HepG2 (cell line): ENCODE measurements around the gene UBE2R2. TPM values are rescaled to one million over a fixed set of nuclear protein-coding genes. Genes with fewer than 3 reads are reported as not detected.

Source experiments
- ATAC-seq: fragments of 200-7000 bp; cut with Tn5 transposase; 3 replicates; pipeline ENCODE4 v1.9.1; 2020; ENCODE audit warnings: mild to moderate bottlenecking, moderate library complexity
- BruUV-seq: library from RNA; stranded (reverse); fragments of 400-500 nt; replicated peaks from 2 replicates; lab custom pipeline; 2021; lab: Mats Ljungman, UMichigan
- CTCF ChIA-PET: fragments of 300-600 bp; formaldehyde crosslinking; extraction: SDS; loops from one replicate; lab custom pipeline; 2021; ENCODE audit warnings: low total read pairs, inconsistent platforms, low intra/inter-chr PET ratio; lab: Yijun Ruan, JAX
- POLR2A ChIA-PET: fragments of 350-600 bp; sonication (Branson Sonifier 250); formaldehyde crosslinking; loops from one replicate; lab custom pipeline; 2020; ENCODE audit warnings: antibody characterized with exemption, inconsistent platforms; lab: Yijun Ruan, JAX
- DNase-seq: peaks from one replicate; pipeline ENCODE4 v3.0.0-alpha.2; 2015; ENCODE audit warnings: low spot score
- FAIRE-seq: peaks from 3 replicates; lab custom pipeline; 2011; peaks lifted over from hg19 to GRCh38; lab: Jason Lieb, UNC
- H2AFZ ChIP-seq: one replicate; pipeline ENCODE4 v1.6.1; 2011; ENCODE audit warnings: low read length, inconsistent platforms
- H3K27ac ChIP-seq: fragments of 300-600 bp; 3 replicates; pipeline ENCODE4 v1.8.0; 2011; ENCODE audit warnings: mixed run types, mild to moderate bottlenecking, mixed read lengths, low read length, inconsistent platforms; ENCODE audit not compliant: insufficient read depth; ENCODE audit errors: extremely low read length
- H3K27me3 ChIP-seq, 2 experiments: fragments of 200-600 bp in 1 of 2; 2 replicates in 1 of 2; 3 replicates in 1 of 2; pipeline versions ENCODE4 v1.6.0 to v1.8.0; 2011; ENCODE audit warnings: low read length in 2 of 2, mild to moderate bottlenecking in 2 of 2, moderate library complexity in 2 of 2, inconsistent platforms in 1 of 2; ENCODE audit not compliant: insufficient read depth in 2 of 2, control insufficient read depth in 1 of 2
- H3K36me3 ChIP-seq, 2 experiments: fragments of 200-600 bp in 1 of 2; replicated peaks in 1 of 2; 2 replicates in 1 of 2; 3 replicates in 1 of 2; pipeline versions ENCODE4 v1.5.1 to v1.8.0; 2011; ENCODE audit warnings: low read length in 2 of 2, inconsistent platforms in 1 of 2; ENCODE audit not compliant: insufficient read depth in 2 of 2, control insufficient read depth in 1 of 2
- H3K4me1 ChIP-seq: 2 replicates; pipeline ENCODE4 v1.5.1; 2012; ENCODE audit warnings: low read length, inconsistent platforms; ENCODE audit not compliant: insufficient read depth
- H3K4me2 ChIP-seq: 2 replicates; pipeline ENCODE4 v1.6.0; 2011; ENCODE audit warnings: low read depth, low read length, inconsistent platforms
- H3K4me3 ChIP-seq, 3 experiments: fragments of 200-600 bp in 1 of 3; sonication (generic), shearing (Covaris generic) in 1 of 3; replicated peaks in 1 of 3; 2 replicates each; pipeline ENCODE4 v1.5.1; 2011 to 2016; ENCODE audit warnings: low read length in 3 of 3, inconsistent platforms in 2 of 3, low read depth in 2 of 3, mild to moderate bottlenecking in 2 of 3, control low read depth in 1 of 3, mixed read lengths in 1 of 3; ENCODE audit not compliant: insufficient read depth in 1 of 3
- H3K79me2 ChIP-seq: one replicate; pipeline ENCODE4 v1.6.1; 2011; ENCODE audit warnings: low read length, inconsistent platforms; ENCODE audit not compliant: insufficient read depth
- H3K9ac ChIP-seq: 2 replicates; pipeline ENCODE4 v1.6.0; 2011; ENCODE audit warnings: mild to moderate bottlenecking, low read depth, low read length, inconsistent platforms; ENCODE audit not compliant: insufficient read depth
- H3K9me3 ChIP-seq: 2 replicates; pipeline ENCODE4 v1.5.1; 2012; ENCODE audit warnings: mild to moderate bottlenecking, low read length
- H4K20me1 ChIP-seq: 2 replicates; pipeline ENCODE4 v1.6.0; 2011; ENCODE audit warnings: inconsistent platforms, mild to moderate bottlenecking, low read length, moderate library complexity; ENCODE audit not compliant: insufficient read depth
- ATM ChIP-seq: fragments of 450-650 bp; IDR thresholded peaks from 2 replicates; pipeline ENCODE4 v1.7.1; 2017; ENCODE audit warnings: mild to moderate bottlenecking, borderline replicate concordance
- CREM ChIP-seq, 2 experiments: sonication (generic) in 1 of 2; formaldehyde crosslinking in 1 of 2; IDR thresholded peaks; 2 replicates each; pipeline versions ENCODE4 v1.4.0 to v1.6.1; 2016 to 2020; ENCODE audit warnings: antibody characterized with exemption in 1 of 2, mild to moderate bottlenecking in 1 of 2, missing genetic modification reagents in 1 of 2
- MTA3 ChIP-seq: sonication (generic); formaldehyde crosslinking; IDR thresholded peaks from 2 replicates; pipeline ENCODE4 v1.4.0; 2020; ENCODE audit warnings: missing genetic modification reagents
- MTF2 ChIP-seq: sonication (generic); formaldehyde crosslinking; IDR thresholded peaks from 2 replicates; pipeline ENCODE4 v1.5.0; 2020; ENCODE audit warnings: missing genetic modification reagents, borderline replicate concordance
- PHF5A ChIP-seq: IDR thresholded peaks from one replicate; pipeline ENCODE4 v1.6.1; 2018; ENCODE audit warnings: low read depth, missing genetic modification reagents; ENCODE audit not compliant: unreplicated experiment
- PRMT3 ChIP-seq: sonication (generic); formaldehyde crosslinking; IDR thresholded peaks from 2 replicates; pipeline ENCODE4 v1.8.1; 2022; ENCODE audit warnings: low read depth, mild to moderate bottlenecking, moderate library complexity, missing genetic modification reagents, borderline replicate concordance
- SP1 ChIP-seq, 2 experiments: fragments of 450-650 bp in 1 of 2; sonication (generic) in 1 of 2; formaldehyde crosslinking in 1 of 2; IDR thresholded peaks; 2 replicates each; pipeline versions ENCODE4 v1.4.0 to v1.6.1; 2016 to 2020; ENCODE audit warnings: missing genetic modification reagents in 1 of 2
- TBX2 ChIP-seq: sonication (generic); formaldehyde crosslinking; IDR thresholded peaks from 2 replicates; pipeline ENCODE4 v1.5.0; 2020; ENCODE audit warnings: missing genetic modification reagents, mild to moderate bottlenecking, borderline replicate concordance
- ZFP91 ChIP-seq: sonication (generic); formaldehyde crosslinking; IDR thresholded peaks from 2 replicates; pipeline ENCODE4 v1.9.0; 2022; ENCODE audit warnings: missing genetic modification reagents, mild to moderate bottlenecking, borderline replicate concordance
- ZMYM2 ChIP-seq: sonication (generic); formaldehyde crosslinking; IDR thresholded peaks from 2 replicates; pipeline ENCODE4 v1.8.0; 2022; ENCODE audit warnings: mild to moderate bottlenecking, missing genetic modification reagents
- ZNF275 ChIP-seq: sonication (generic); formaldehyde crosslinking; IDR thresholded peaks from 2 replicates; pipeline ENCODE4 v1.8.0; 2022; ENCODE audit warnings: missing genetic modification reagents, mild to moderate bottlenecking, inconsistent platforms, borderline replicate concordance
- ZNF335 ChIP-seq: sonication (generic); formaldehyde crosslinking; IDR thresholded peaks from 2 replicates; pipeline ENCODE4 v1.4.0; 2020; ENCODE audit warnings: missing genetic modification reagents
- ZNF446 ChIP-seq: sonication (generic); formaldehyde crosslinking; IDR thresholded peaks from 2 replicates; pipeline ENCODE4 v1.5.0; 2020; ENCODE audit warnings: mild to moderate bottlenecking, missing genetic modification reagents
- ZNF556 ChIP-seq: sonication (generic); formaldehyde crosslinking; IDR thresholded peaks from 2 replicates; pipeline ENCODE4 v1.4.0; 2020; ENCODE audit warnings: mild to moderate bottlenecking, missing genetic modification reagents, borderline replicate concordance
- ZNF7 ChIP-seq: IDR thresholded peaks from 2 replicates; pipeline ENCODE4 v1.6.1; 2016; ENCODE audit warnings: missing biosample characterization, missing genetic modification reagents
- ZNF788 ChIP-seq: sonication (generic); formaldehyde crosslinking; IDR thresholded peaks from 2 replicates; pipeline ENCODE4 v1.5.0; 2020; ENCODE audit warnings: mild to moderate bottlenecking, missing genetic modification reagents, borderline replicate concordance
- WGBS: methylation state at CpG from one replicate; pipeline ENCODE4 v1.1.6; 2017; ENCODE audit warnings: low lambda C conversion rate; 5-methylcytosine and 5-hydroxymethylcytosine counted together
- in situ Hi-C: cut with HindIII; loops from 2 replicates; pipeline ENCODE4 v1.10.0; 2017; ENCODE audit warnings: low pct_unique_long_range_greater_than_20kb; ENCODE audit not compliant: extremely low pct_ligation_motif_present
- intact Hi-C: fragments of 100-400 bp; cut with micrococcal nuclease; formaldehyde crosslinking; loops from one replicate; pipeline ENCODE4 v1.10.0; 2022; ENCODE audit not compliant: unreplicated experiment
- polyA plus RNA-seq, 8 experiments: library from polyadenylated mRNA; depleted of rRNA in 3 of 8; stranded (reverse) in 7 of 8; unstranded in 1 of 8; fragments of >200 nt; fragmentation: Illumina TruSeq in 4 of 8; extraction: Trizol in 4 of 8; gene quantifications; 2 replicates each; pipeline versions ENCODE4 v1.2.1 to v1.2.3, GENCODE V29; 2011 to 2016; ENCODE audit warnings: low read depth in 4 of 8, missing spikeins in 1 of 8, mixed read lengths in 1 of 8; ENCODE audit not compliant: insufficient read depth in 1 of 8
- total RNA-seq, 5 experiments: library from RNA; depleted of rRNA; stranded (reverse); fragments of >200 nt; fragmentation: Illumina TruSeq; extraction: Trizol; gene quantifications; 2 replicates each; pipeline ENCODE4 v1.2.3, GENCODE V29; 2016; ENCODE audit warnings: low read depth in 1 of 5
- TF ChIP-seq, protein P1 (sequence below): sonication (generic); formaldehyde crosslinking; IDR thresholded peaks from 2 replicates; pipeline ENCODE4 v1.4.0; 2020; ENCODE audit warnings: missing genetic modification reagents
- TF ChIP-seq, protein P2 (sequence below): IDR thresholded peaks from 2 replicates; pipeline ENCODE4 v1.6.1; 2012; ENCODE audit warnings: low read length, improper control_type of control experiment

UBE2R2 gene
- total and polyA plus RNA-seq, 2 of the 13 experiments (the other 11 are each of a cell fraction or from before 2014, with no cell fraction given): 14.8 to 20.9 TPM

GRCh38 chr9:33942471-33943083 lies 125.6 kb downstream of the UBE2R2 start:
- ChIA-PET CTCF (no interaction called here), POLR2A (no interaction called here)
- no TSS peak for BruUV-seq
- 94% methylated on average over 3 of the region's 3 CpGs for WGBS
- Histone ChIP-seq H3K27me3 (no peaks in the 10 kb centered on the region), H3K27ac (peak overlapping the region; percentile 99), H2AFZ (no peak overlapping the region), H3K4me2 (no peak overlapping the region), H3K79me2 (peaks cover 2% of the 10 kb centered on the region), H3K9me3 (no peaks in the 10 kb centered on the region), H3K9ac (no peak overlapping the region), H4K20me1 (no peaks in the 10 kb centered on the region), H3K36me3 (peaks cover 19 to 62% of the 10 kb centered on the region in 2 experiments), H3K4me3 (no peak overlapping the region), H3K4me1 (peaks cover 63% of the 10 kb centered on the region)
- intact Hi-C loops: loop anchor here (5.0 to 10.0 kb wide), 2 partner anchors 72 to 130 kb away; no protein-coding TSS in a partner anchor
- DNase-seq (peak; percentile 64), ATAC-seq (peak; percentile 34; the same call in 1 of the 3 replicates), FAIRE-seq (peak; percentile 54)
- in situ Hi-C loops: no loop called here
- no peak for TF ChIP-seq SP1 (IDR thresholded peaks at IDR 0.05)
- TF ChIP-seq SP1 (CRISPR knock-in tag; IDR thresholded peaks at IDR 0.05): no peak
- no peak for TF ChIP-seq MTF2
- TF ChIP-seq ZFP91 (CRISPR knock-in tag): no peak
- no peak for TF ChIP-seq ZNF275 (CRISPR knock-in tag)
- TF ChIP-seq ZMYM2: no peak
- no peak for TF ChIP-seq MTA3
- no peak for TF ChIP-seq ZNF556 (CRISPR knock-in tag)
- TF ChIP-seq, protein P1, sequence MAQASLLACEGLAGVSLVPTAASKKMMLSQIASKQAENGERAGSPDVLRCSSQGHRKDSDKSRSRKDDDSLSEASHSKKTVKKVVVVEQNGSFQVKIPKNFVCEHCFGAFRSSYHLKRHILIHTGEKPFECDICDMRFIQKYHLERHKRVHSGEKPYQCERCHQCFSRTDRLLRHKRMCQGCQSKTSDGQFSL (CRISPR knock-in tag): no peak
- no peak for TF ChIP-seq ZNF446
- no peak for TF ChIP-seq ZNF335 (CRISPR knock-in tag)
- no peak for TF ChIP-seq ATM
- no peak for TF ChIP-seq CREM (IDR thresholded peaks at IDR 0.05)
- TF ChIP-seq CREM (CRISPR knock-in tag; IDR thresholded peaks at IDR 0.05): no peak
- no peak for TF ChIP-seq PHF5A (CRISPR knock-in tag)
- no peak for TF ChIP-seq PRMT3 (CRISPR knock-in tag)
- TF ChIP-seq ZNF7 (CRISPR knock-in tag): no peak
- no peak for TF ChIP-seq TBX2 (CRISPR knock-in tag)
- TF ChIP-seq, protein P2, sequence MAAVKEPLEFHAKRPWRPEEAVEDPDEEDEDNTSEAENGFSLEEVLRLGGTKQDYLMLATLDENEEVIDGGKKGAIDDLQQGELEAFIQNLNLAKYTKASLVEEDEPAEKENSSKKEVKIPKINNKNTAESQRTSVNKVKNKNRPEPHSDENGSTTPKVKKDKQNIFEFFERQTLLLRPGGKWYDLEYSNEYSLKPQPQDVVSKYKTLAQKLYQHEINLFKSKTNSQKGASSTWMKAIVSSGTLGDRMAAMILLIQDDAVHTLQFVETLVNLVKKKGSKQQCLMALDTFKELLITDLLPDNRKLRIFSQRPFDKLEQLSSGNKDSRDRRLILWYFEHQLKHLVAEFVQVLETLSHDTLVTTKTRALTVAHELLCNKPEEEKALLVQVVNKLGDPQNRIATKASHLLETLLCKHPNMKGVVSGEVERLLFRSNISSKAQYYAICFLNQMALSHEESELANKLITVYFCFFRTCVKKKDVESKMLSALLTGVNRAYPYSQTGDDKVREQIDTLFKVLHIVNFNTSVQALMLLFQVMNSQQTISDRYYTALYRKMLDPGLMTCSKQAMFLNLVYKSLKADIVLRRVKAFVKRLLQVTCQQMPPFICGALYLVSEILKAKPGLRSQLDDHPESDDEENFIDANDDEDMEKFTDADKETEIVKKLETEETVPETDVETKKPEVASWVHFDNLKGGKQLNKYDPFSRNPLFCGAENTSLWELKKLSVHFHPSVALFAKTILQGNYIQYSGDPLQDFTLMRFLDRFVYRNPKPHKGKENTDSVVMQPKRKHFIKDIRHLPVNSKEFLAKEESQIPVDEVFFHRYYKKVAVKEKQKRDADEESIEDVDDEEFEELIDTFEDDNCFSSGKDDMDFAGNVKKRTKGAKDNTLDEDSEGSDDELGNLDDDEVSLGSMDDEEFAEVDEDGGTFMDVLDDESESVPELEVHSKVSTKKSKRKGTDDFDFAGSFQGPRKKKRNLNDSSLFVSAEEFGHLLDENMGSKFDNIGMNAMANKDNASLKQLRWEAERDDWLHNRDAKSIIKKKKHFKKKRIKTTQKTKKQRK: no peak
- TF ChIP-seq ZNF788 (CRISPR knock-in tag): no peak
